Panc1 (cell line): ENCODE results near the gene CCDC28A. TPM values are rescaled to one million over a fixed set of nuclear protein-coding genes. Genes with fewer than 3 reads are reported as not detected.

Source experiments
- ATAC-seq: fragments of 200-7000 bp; cut with Tn5 transposase; 2 replicates; pipeline ENCODE4 v1.9.1; 2020; ENCODE audit warnings: mild to moderate bottlenecking, moderate library complexity
- BruUV-seq: library from RNA; stranded (reverse); fragments of 400-500 nt; replicated peaks from 2 replicates; lab custom pipeline; 2021; lab: Mats Ljungman, UMichigan
- CTCF ChIA-PET: fragments of 300-600 bp; sonication (Branson Sonifier 250); formaldehyde crosslinking; loops from one replicate; lab custom pipeline; 2022; ENCODE audit warnings: antibody characterized with exemption; lab: Charles Lee
- POLR2A ChIA-PET: fragments of 300-600 bp; sonication (Branson Sonifier 250); formaldehyde crosslinking; loops from one replicate; lab custom pipeline; 2022; ENCODE audit warnings: antibody characterized with exemption; lab: Charles Lee
- DNase-seq: peaks from one replicate; pipeline ENCODE4 v3.0.0-alpha.2; 2010; ENCODE audit warnings: low read depth, low spot score
- H3K27ac ChIP-seq: 2 replicates; pipeline ENCODE4 v1.5.1; 2011; ENCODE audit warnings: mild to moderate bottlenecking, low read length, inconsistent platforms
- H3K27me3 ChIP-seq: fragments of 200-500 bp; sonication (Bioruptor generic); 2 replicates; pipeline ENCODE4 v1.6.0; 2014; ENCODE audit warnings: low read length, inconsistent platforms; ENCODE audit not compliant: control insufficient read depth, insufficient read depth
- H3K36me3 ChIP-seq: fragments of 200-500 bp; sonication (Bioruptor generic); 2 replicates; pipeline ENCODE4 v1.5.1; 2014; ENCODE audit warnings: inconsistent platforms, mild to moderate bottlenecking, low read length, moderate library complexity; ENCODE audit not compliant: control insufficient read depth, insufficient read depth
- H3K4me1 ChIP-seq: 2 replicates; pipeline ENCODE4 v1.5.1; 2011; ENCODE audit warnings: inconsistent platforms, mild to moderate bottlenecking, low read length, moderate library complexity; ENCODE audit not compliant: control insufficient read depth, insufficient read depth
- H3K4me3 ChIP-seq, 2 experiments: 2 replicates each; pipeline ENCODE4 v1.5.1; 2011 to 2012; ENCODE audit warnings: low read depth in 2 of 2, low read length in 2 of 2, mild to moderate bottlenecking in 2 of 2, inconsistent platforms in 1 of 2, moderate library complexity in 1 of 2
- H3K9me3 ChIP-seq: fragments of 200-500 bp; sonication (Bioruptor generic); 2 replicates; pipeline ENCODE4 v1.5.1; 2014; ENCODE audit warnings: low read depth, mild to moderate bottlenecking, inconsistent platforms, low read length, moderate library complexity; ENCODE audit not compliant: control insufficient read depth, insufficient read depth
- CTCF ChIP-seq: fragments of 450-650 bp; IDR thresholded peaks from 2 replicates; pipeline ENCODE4 v1.5.1; 2017; ENCODE audit warnings: mild to moderate bottlenecking
- POLR2AphosphoS5 ChIP-seq: IDR thresholded peaks from 2 replicates; pipeline ENCODE4 v1.6.1; 2012; ENCODE audit warnings: mild to moderate bottlenecking, low read depth, low read length, moderate library complexity
- REST ChIP-seq, 2 experiments: IDR thresholded peaks; 2 replicates each; pipeline ENCODE4 v1.6.1; 2011 to 2012; ENCODE audit warnings: low read depth in 2 of 2, control low read depth in 1 of 2, low read length in 1 of 2, mild to moderate bottlenecking in 1 of 2, moderate library complexity in 1 of 2; ENCODE audit not compliant: insufficient read depth in 1 of 2
- SIN3A ChIP-seq: IDR thresholded peaks from 2 replicates; pipeline ENCODE4 v1.6.1; 2012; ENCODE audit warnings: low read depth, mild to moderate bottlenecking, low read length, moderate library complexity, borderline replicate concordance; ENCODE audit not compliant: insufficient read depth
- TCF7L2 ChIP-seq: IDR thresholded peaks from 2 replicates; pipeline ENCODE4 v1.6.1; 2011; ENCODE audit warnings: mild to moderate bottlenecking, low read depth, low read length, inconsistent platforms
- in situ Hi-C: cut with HindIII; loops from 2 replicates; pipeline ENCODE4 v1.10.0; 2016; ENCODE audit warnings: low sequenced_read_pairs, low pct_unique_long_range_greater_than_20kb
- intact Hi-C: fragments of 100-400 bp; cut with micrococcal nuclease; formaldehyde crosslinking; loops from one replicate; pipeline ENCODE4 v1.10.0; 2022; ENCODE audit not compliant: unreplicated experiment
- total RNA-seq: library from RNA; stranded (reverse); gene quantifications from one replicate; pipeline ENCODE4 v1.2.1, GENCODE V29; 2021; ENCODE audit not compliant: unreplicated experiment

Gene CCDC28A
- total RNA-seq, 1 experiment from 2014 or later, result 4.7 TPM

- POLR2A ChIA-PET, result no interaction called here
- peak within 1 kb of the TSS; percentile 13 to 14; a peak in 3 of 4 replicates for H3K4me3 ChIP-seq
- H3K27ac ChIP-seq, result no peak within 1 kb of the TSS
- DNase-seq (no peak), ATAC-seq (peak; percentile 80)
- CTCF ChIA-PET, result no interaction called here
- TF ChIP-seq CTCF (no peak), SIN3A (no peak), TCF7L2 (no peak), POLR2AphosphoS5 (no peak), REST (IDR thresholded peaks at IDR 0.05; ENCODE audit: insufficient read depth in 1 of 2, low read depth in 2 of 2, low read length in 1 of 2) (no peak)
- in situ Hi-C loops (no loop called here), intact Hi-C loops (no loop called here)
- no peaks in the 10 kb centered on the region for H3K9me3 ChIP-seq
- no TSS peak for BruUV-seq
- no peaks in the 10 kb centered on the region for H3K27me3 ChIP-seq
- no peaks in the 10 kb centered on the region for H3K36me3 ChIP-seq
- no peaks in the 10 kb centered on the region for H3K4me1 ChIP-seq
Measured at GRCh38 chr6:138795809-138796603, 22.4 kb downstream of the CCDC28A start, which contains the start of gene ECT2L. TSS of gene ECT2L (plus strand) at chr6:138796087. CDS start at chr6:138813275, 17,188 bp downstream.

- Histone ChIP-seq H3K9me3 (no peaks in the 10 kb centered on the region), H3K36me3 (no peaks in the 10 kb centered on the region), H3K4me1 (no peaks in the 10 kb centered on the region), H3K27ac (no peak overlapping the region), H3K27me3 (no peaks in the 10 kb centered on the region), H3K4me3 (no peak overlapping the region)
- BruUV-seq, result no TSS peak
- in situ Hi-C loops, result no loop called here
- ATAC-seq (no peak), DNase-seq (no peak)
- CTCF ChIA-PET, result no interaction called here
- intact Hi-C loops, result no loop called here
- no peak for TF ChIP-seq POLR2AphosphoS5
- no peak for TF ChIP-seq CTCF
- TF ChIP-seq TCF7L2, result no peak
- TF ChIP-seq SIN3A, result no peak
- TF ChIP-seq REST (IDR thresholded peaks at IDR 0.05; ENCODE audit: insufficient read depth in 1 of 2, low read depth in 2 of 2, low read length in 1 of 2), result no peak
- POLR2A ChIA-PET, result no interaction called here
Measured at GRCh38 chr6:138796771-138797170, 23.2 kb downstream of the CCDC28A start.
